H1 (cell line): ENCODE measurements around the gene ACKR3. TPM values are rescaled to one million over a fixed set of nuclear protein-coding genes. Genes with fewer than 3 reads are reported as not detected.

Experiments used
- CTCF ChIA-PET: fragments of 300-600 bp; sonication (Branson Sonifier 250); formaldehyde crosslinking; loops from one replicate; lab custom pipeline; 2021; ENCODE audit not compliant: partially characterized antibody; lab: Charles Lee
- POLR2A ChIA-PET: fragments of 300-600 bp; sonication (Branson Sonifier 250); formaldehyde crosslinking; loops from one replicate; lab custom pipeline; 2021; ENCODE audit warnings: inconsistent platforms; ENCODE audit not compliant: partially characterized antibody; lab: Charles Lee
- DNase-seq, 2 experiments: peaks; one replicate each; pipeline versions ENCODE4 v3.0.0 to v3.0.0-alpha.2; 2010 to 2022; ENCODE audit warnings: low spot score in 2 of 2, low read depth in 1 of 2, mixed read lengths in 1 of 2
- FAIRE-seq: peaks from 2 replicates; lab custom pipeline; 2011; peaks lifted over from hg19 to GRCh38; lab: Jason Lieb, UNC
- H2AFZ ChIP-seq: 2 replicates; pipeline ENCODE4 v1.8.1; 2012; ENCODE audit warnings: low read length, inconsistent platforms
- H2AK5ac ChIP-seq: 2 replicates; pipeline ENCODE4 v1.6.1; 2013; ENCODE audit warnings: low read depth, low read length
- H2BK120ac ChIP-seq: replicated peaks from 2 replicates; pipeline ENCODE3; 2013; ENCODE audit warnings: low read depth, low read length, inconsistent platforms
- H2BK12ac ChIP-seq: 2 replicates; pipeline ENCODE4 v1.6.1; 2013; ENCODE audit warnings: low read depth, low read length
- H2BK15ac ChIP-seq: 2 replicates; pipeline ENCODE4 v1.6.1; 2013; ENCODE audit warnings: low read length
- H2BK20ac ChIP-seq: 2 replicates; pipeline ENCODE4 v1.6.1; 2013; ENCODE audit warnings: low read length
- H2BK5ac ChIP-seq: 2 replicates; pipeline ENCODE4 v1.6.1; 2013; ENCODE audit warnings: low read depth, low read length
- H3K14ac ChIP-seq: 2 replicates; pipeline ENCODE4 v1.6.1; 2013; ENCODE audit warnings: inconsistent platforms; ENCODE audit not compliant: insufficient read length
- H3K18ac ChIP-seq: 2 replicates; pipeline ENCODE4 v1.6.1; 2013; ENCODE audit warnings: low read length; ENCODE audit errors: extremely low read depth
- H3K23ac ChIP-seq: 2 replicates; pipeline ENCODE4 v1.6.1; 2013; ENCODE audit warnings: inconsistent platforms; ENCODE audit not compliant: insufficient read length
- H3K23me2 ChIP-seq: 2 replicates; pipeline ENCODE4 v1.6.1; 2013; ENCODE audit warnings: low read depth, low read length
- H3K27ac ChIP-seq: 2 replicates; pipeline ENCODE4 v1.6.1; 2011; ENCODE audit warnings: low read depth, low read length, inconsistent platforms
- H3K27me3 ChIP-seq, 4 experiments: replicated peaks in 1 of 4; 1 replicate in 1 of 4; 2 replicates in 3 of 4; pipeline versions ENCODE4 v1.6.1 to v1.8.1; 2011 to 2013; ENCODE audit warnings: low read length in 3 of 4, mild to moderate bottlenecking in 3 of 4, inconsistent platforms in 2 of 4, mixed read lengths in 2 of 4, moderate library complexity in 1 of 4; ENCODE audit not compliant: control insufficient read depth in 3 of 4, insufficient read depth in 3 of 4; ENCODE audit errors: extremely low read depth in 1 of 4
- H3K36me3 ChIP-seq, 4 experiments: 2 replicates each; pipeline versions ENCODE4 v1.6.1 to v1.8.1; 2011 to 2013; ENCODE audit warnings: mild to moderate bottlenecking in 4 of 4, low read length in 3 of 4, moderate library complexity in 2 of 4, control low read depth in 1 of 4, inconsistent platforms in 1 of 4; ENCODE audit not compliant: insufficient read depth in 4 of 4, control insufficient read depth in 2 of 4
- H3K4ac ChIP-seq: replicated peaks from 2 replicates; pipeline ENCODE3; 2013; ENCODE audit warnings: low read length, low read depth, mixed read lengths, inconsistent platforms; ENCODE audit not compliant: insufficient read length
- H3K4me1 ChIP-seq, 4 experiments: replicated peaks in 1 of 4; 1 replicate in 1 of 4; 2 replicates in 3 of 4; pipeline versions ENCODE4 v1.6.1 to v1.8.1; 2011 to 2013; ENCODE audit warnings: low read length in 3 of 4, inconsistent platforms in 2 of 4, mixed read lengths in 1 of 4; ENCODE audit not compliant: insufficient read depth in 4 of 4, control insufficient read depth in 3 of 4
- H3K4me2 ChIP-seq, 2 experiments: 2 replicates each; pipeline versions ENCODE4 v1.6.1 to v1.8.1; 2011 to 2013; ENCODE audit warnings: low read depth in 2 of 2, low read length in 2 of 2, control low read depth in 1 of 2, inconsistent platforms in 1 of 2, mild to moderate bottlenecking in 1 of 2; ENCODE audit not compliant: insufficient read depth in 1 of 2
- H3K4me3 ChIP-seq, 4 experiments: fragments of 200-600, 300-600 bp in 1 of 4; sonication (generic), shearing (Covaris generic), sonication (Bioruptor Twin) in 1 of 4; 2 replicates each; pipeline versions ENCODE4 v1.5.1 to v1.8.1; 2011 to 2016; ENCODE audit warnings: low read length in 4 of 4, low read depth in 3 of 4, control low read depth in 2 of 4, inconsistent platforms in 2 of 4, mild to moderate bottlenecking in 2 of 4, mixed read lengths in 1 of 4, moderate library complexity in 1 of 4; ENCODE audit not compliant: insufficient read depth in 2 of 4; ENCODE audit errors: extremely low read depth in 1 of 4
- H3K56ac ChIP-seq: replicated peaks from 2 replicates; pipeline ENCODE3; 2013; ENCODE audit warnings: low read depth, mild to moderate bottlenecking, mixed read lengths, low read length, inconsistent platforms; ENCODE audit not compliant: insufficient read length
- H3K79me1 ChIP-seq: 2 replicates; pipeline ENCODE4 v1.6.1; 2013; ENCODE audit warnings: low read depth, low read length, control low read depth
- H3K79me2 ChIP-seq, 2 experiments: 2 replicates each; pipeline versions ENCODE4 v1.6.1 to v1.8.1; 2012 to 2013; ENCODE audit warnings: low read length in 2 of 2, mild to moderate bottlenecking in 2 of 2, inconsistent platforms in 1 of 2; ENCODE audit not compliant: insufficient read depth in 2 of 2, control insufficient read depth in 1 of 2
- H3K9ac ChIP-seq, 4 experiments: replicated peaks in 1 of 4; 1 replicate in 1 of 4; 2 replicates in 3 of 4; pipeline versions ENCODE4 v1.6.1 to v1.8.1; 2011 to 2013; ENCODE audit warnings: low read depth in 3 of 4, low read length in 3 of 4, control low read depth in 2 of 4, mild to moderate bottlenecking in 2 of 4, moderate library complexity in 2 of 4, inconsistent platforms in 1 of 4; ENCODE audit errors: extremely low read depth in 1 of 4
- H3K9me3 ChIP-seq, 2 experiments: 2 replicates each; pipeline versions ENCODE4 v1.6.1 to v1.8.1; 2012 to 2013; ENCODE audit warnings: mild to moderate bottlenecking in 2 of 2, moderate library complexity in 2 of 2, control low read depth in 1 of 2, inconsistent platforms in 1 of 2, low read depth in 1 of 2, low read length in 1 of 2, mixed read lengths in 1 of 2; ENCODE audit not compliant: insufficient read depth in 2 of 2
- H4K20me1 ChIP-seq, 2 experiments: replicated peaks in 1 of 2; 2 replicates each; pipeline versions ENCODE3 to v1.8.1; 2011 to 2013; ENCODE audit warnings: inconsistent platforms in 2 of 2, low read length in 2 of 2, mild to moderate bottlenecking in 1 of 2; ENCODE audit not compliant: insufficient read depth in 2 of 2, control insufficient read depth in 1 of 2
- H4K5ac ChIP-seq: 2 replicates; pipeline ENCODE4 v1.6.1; 2013; ENCODE audit warnings: low read length, low read depth, mixed read lengths, inconsistent platforms; ENCODE audit not compliant: insufficient read length
- H4K8ac ChIP-seq: 2 replicates; pipeline ENCODE4 v1.8.0; 2013; ENCODE audit warnings: mild to moderate bottlenecking, moderate library complexity, low read length, inconsistent platforms; ENCODE audit not compliant: insufficient read depth; ENCODE audit errors: extremely low read depth
- H4K91ac ChIP-seq: replicated peaks from 2 replicates; pipeline ENCODE3; 2013; ENCODE audit warnings: low read length, mixed read lengths, inconsistent platforms; ENCODE audit not compliant: insufficient read length
- ATF3 ChIP-seq: IDR thresholded peaks from 2 replicates; pipeline ENCODE4 v1.6.1; 2011; ENCODE audit warnings: low read depth, mild to moderate bottlenecking, low read length; ENCODE audit not compliant: insufficient read depth
- CHD1 ChIP-seq: IDR thresholded peaks from 2 replicates; pipeline ENCODE4 v1.6.1; 2012; ENCODE audit warnings: low read depth, low read length, improper control_type of control experiment
- CREB1 ChIP-seq: IDR thresholded peaks from 2 replicates; pipeline ENCODE4 v1.6.1; 2012; ENCODE audit warnings: inconsistent platforms
- GABPA ChIP-seq: IDR thresholded peaks from 2 replicates; pipeline ENCODE4 v1.6.1; 2011; ENCODE audit warnings: mild to moderate bottlenecking, low read length, moderate library complexity, borderline replicate concordance; ENCODE audit not compliant: insufficient read depth
- JUND ChIP-seq: IDR thresholded peaks from 2 replicates; pipeline ENCODE4 v1.6.1; 2011; ENCODE audit warnings: mild to moderate bottlenecking, improper control_type of control experiment, low read length
- NRF1 ChIP-seq: IDR thresholded peaks from 2 replicates; pipeline ENCODE4 v1.6.1; 2011; ENCODE audit warnings: mild to moderate bottlenecking, low read depth, low read length, improper control_type of control experiment
- POLR2AphosphoS5 ChIP-seq: IDR thresholded peaks from 2 replicates; pipeline ENCODE4 v1.6.1; 2011; ENCODE audit warnings: low read depth, low read length
- RFX5 ChIP-seq: IDR thresholded peaks from 2 replicates; pipeline ENCODE4 v1.6.1; 2011; ENCODE audit warnings: low read depth, low read length, improper control_type of control experiment, borderline replicate concordance
- RNF2 ChIP-seq: fragments of 200-900, 300-1000 bp; sonication (generic); IDR thresholded peaks from 2 replicates; pipeline ENCODE4 v1.7.1; 2016; ENCODE audit warnings: borderline replicate concordance, low read depth, mild to moderate bottlenecking, antibody characterized with exemption, low read length; ENCODE audit not compliant: poor library complexity, severe bottlenecking; ENCODE audit errors: missing control alignments
- SAP30 ChIP-seq: fragments of 300-600 bp; sonication (generic); IDR thresholded peaks from 2 replicates; pipeline ENCODE4 v1.7.1; 2012; ENCODE audit warnings: low read length, moderate library complexity, mild to moderate bottlenecking, inconsistent platforms; ENCODE audit not compliant: insufficient read depth, insufficient replicate concordance
- SIN3A ChIP-seq, 2 experiments: IDR thresholded peaks in 1 of 2; conservative IDR thresholded peaks in 1 of 2; 2 replicates each; pipeline ENCODE4 v1.6.1; 2011 to 2012; ENCODE audit warnings: low read length in 2 of 2, improper control_type of control experiment in 1 of 2, low read depth in 1 of 2, mild to moderate bottlenecking in 1 of 2
- SIRT6 ChIP-seq: IDR thresholded peaks from one replicate; pipeline ENCODE4 v1.7.1; 2012; ENCODE audit warnings: low read length, inconsistent platforms
- SP1 ChIP-seq: IDR thresholded peaks from 2 replicates; pipeline ENCODE4 v1.6.1; 2011; ENCODE audit warnings: low read depth, low read length
- TEAD4 ChIP-seq: IDR thresholded peaks from 2 replicates; pipeline ENCODE4 v1.6.1; 2012; ENCODE audit warnings: low read depth, low read length, inconsistent platforms, mixed read lengths
- WGBS, 2 experiments: shearing (Covaris generic) in 1 of 2; methylation state at CpG; one replicate each; pipeline versions ENCODE4 v1.1.6 to v1.1.7; 2013 to 2015; ENCODE audit warnings: low lambda C conversion rate in 2 of 2, mixed read lengths in 2 of 2, inconsistent platforms in 1 of 2, low coverage in 1 of 2, missing lambda C conversion rate in 1 of 2; ENCODE audit not compliant: insufficient replicate concordance in 2 of 2, insufficient coverage in 1 of 2, insufficient read length in 1 of 2; ENCODE audit errors: extremely low coverage in 1 of 2, missing lambda C conversion rate in 1 of 2; 5-methylcytosine and 5-hydroxymethylcytosine counted together
- polyA plus RNA-seq, 7 experiments: library from polyadenylated mRNA; depleted of rRNA in 3 of 7; stranded (reverse) in 5 of 7; unstranded in 2 of 7; fragments of >200 nt in 5 of 7; fragments of 200-250 nt in 2 of 7; gene quantifications; 1 replicate in 5 of 7; 2 replicates in 1 of 7; 4 replicates in 1 of 7; pipeline versions ENCODE4 v1.2.1 to v1.2.3, GENCODE V29; 2011 to 2013; ENCODE audit warnings: missing spikeins in 2 of 7, mixed read lengths in 2 of 7
- total RNA-seq: library from RNA; stranded (reverse); fragmentation: NEBNext Ultra II Directional; extraction: Animal tissue kit (Norgen Biotek cat#: 25700); gene quantifications from 2 replicates; pipeline ENCODE4 v1.2.1, GENCODE V29; 2021

The ACKR3 gene
- total and polyA plus RNA-seq, 2 of the 8 experiments (the other 6 are each of a cell fraction or from before 2014, with no cell fraction given): 1.4 to 24.4 TPM

- H3K4me2 ChIP-seq: peak overlapping the region in 1 of 2 experiments; percentile 85; a peak in 2 of 4 replicates
- peak overlapping the region in 1 of 4 experiments; percentile 57; a peak in 1 of 8 replicates for H3K4me3 ChIP-seq
- no peaks in the 10 kb centered on the region for H3K9me3 ChIP-seq
- H3K18ac ChIP-seq: no peak overlapping the region; the same call in 1 of the 2 replicates
- FAIRE-seq (no peak), DNase-seq (no peak)
- no peak overlapping the region for H3K27ac ChIP-seq
- no peak overlapping the region for H2AK5ac ChIP-seq
- H3K4ac ChIP-seq: no peak overlapping the region
- H3K56ac ChIP-seq: no peak overlapping the region
- no peaks in the 10 kb centered on the region for H3K79me1 ChIP-seq
- H2BK20ac ChIP-seq: no peak overlapping the region
- no peak overlapping the region for H4K8ac ChIP-seq
- H3K14ac ChIP-seq: no peak overlapping the region
- peaks cover 9 to 33% (median 20%) of the 10 kb centered on the region in 4 experiments for H3K4me1 ChIP-seq
- no peak overlapping the region for H2BK5ac ChIP-seq
- H2BK15ac ChIP-seq: no peak overlapping the region
- ChIA-PET CTCF (interaction anchor here (0.7 to 2.1 kb wide), 8 partner anchors 25 to 454 kb away, joined by 3 to 7 read pairs (median 4); no protein-coding TSS in a partner anchor), POLR2A (no interaction called here)
- no peak overlapping the region for H3K23ac ChIP-seq
- 63% methylated on average over 3 of the region's 6 CpGs; no CpG with 5 or more reads in 1 of the 2 experiments for WGBS, 2 experiments
- H4K91ac ChIP-seq: no peak overlapping the region
- H2BK120ac ChIP-seq: no peak overlapping the region
- H3K79me2 ChIP-seq: no peaks in the 10 kb centered on the region
- H4K20me1 ChIP-seq: no peaks in the 10 kb centered on the region
- no peak overlapping the region for H2AFZ ChIP-seq
- H3K27me3 ChIP-seq: peaks cover 9 to 27% (median 18%) of the 10 kb centered on the region in 4 experiments
- peaks cover 7% of the 10 kb centered on the region; the same call in 1 of the 2 replicates for H3K23me2 ChIP-seq
- no peak overlapping the region for H2BK12ac ChIP-seq
- no peaks in the 10 kb centered on the region for H3K36me3 ChIP-seq
- H3K9ac ChIP-seq: peak overlapping the region in 1 of 4 experiments; percentile 1; a peak in 1 of 7 replicates
- H4K5ac ChIP-seq: no peak overlapping the region
- TF ChIP-seq CHD1 (no peak), NRF1 (no peak), SP1 (no peak), ATF3 (no peak), CREB1 (no peak), GABPA (no peak), SIN3A (conservative IDR thresholded peaks at IDR 0.05 in 1 of 2, IDR thresholded peaks at IDR 0.05 in 1 of 2; ENCODE audit: low read depth in 1 of 2, low read length in 2 of 2) (no peak), TEAD4 (no peak), RFX5 (no peak), SAP30 (no peak), RNF2 (no peak), JUND (no peak), SIRT6 (no peak), POLR2AphosphoS5 (no peak)
Observed at GRCh38 chr2:236571145-236571544, 1.5 kb downstream of the ACKR3 start.
